ENCODE data around the gene MED10. TPM values are rescaled to one million over a fixed set of nuclear protein-coding genes. Genes with fewer than 3 reads are reported as not detected.
A peak's percentile ranks its signal among the peaks of the same experiment; 100 is the strongest.

The MED10 gene
- total RNA-seq, 2 donors from 2014 or later = 22.1 to 28.6 TPM

DNA sequence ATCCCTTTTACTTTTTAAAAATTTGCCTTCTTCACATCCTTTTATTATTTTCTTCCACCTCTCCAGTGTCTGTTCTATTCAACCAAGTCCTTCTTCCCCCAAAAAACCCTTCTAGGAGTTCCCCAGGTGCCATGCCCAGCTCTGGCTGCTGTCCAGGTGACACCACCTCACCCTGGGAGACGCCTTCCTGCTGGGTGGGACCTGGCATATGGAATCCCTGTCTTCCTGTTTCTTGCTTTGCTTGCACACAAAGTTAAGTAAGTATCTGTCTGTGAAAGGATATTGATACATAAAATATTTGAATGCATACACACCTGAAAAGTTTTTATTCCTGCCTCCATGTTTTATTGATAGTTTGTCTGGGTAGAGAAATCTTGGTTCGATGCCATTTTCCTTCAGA, 23.1 kb upstream of the MED10 start:
- no peak overlapping the region for H3K27ac Mint-ChIP-seq
- H3K9ac ChIP-seq (ENCODE audit: extremely low read depth, low read length, poor library complexity, severe bottlenecking) = no peak overlapping the region
- H3K4me1 Mint-ChIP-seq = peaks cover 4% of the 10 kb centered on the region
- no peaks in the 10 kb centered on the region for H3K36me3 Mint-ChIP-seq (ENCODE audit: low read depth)
- H3K4me3 ChIP-seq (ENCODE audit: low read length) = no peak overlapping the region
- DNase-seq = peak; percentile 13
- H3K36me3 ChIP-seq (ENCODE audit: control insufficient read depth, insufficient read depth, low read length) = no peaks in the 10 kb centered on the region
- H3K4me1 ChIP-seq (ENCODE audit: control insufficient read depth, insufficient read depth, low read length) = no peaks in the 10 kb centered on the region
- H3K4me3 Mint-ChIP-seq = no peak overlapping the region
- H3K27me3 Mint-ChIP-seq (ENCODE audit: insufficient read depth) = peaks cover 2% of the 10 kb centered on the region
- no peaks in the 10 kb centered on the region for H3K9me3 ChIP-seq (ENCODE audit: control insufficient read depth, low read length)
- TF ChIP-seq, protein P1, sequence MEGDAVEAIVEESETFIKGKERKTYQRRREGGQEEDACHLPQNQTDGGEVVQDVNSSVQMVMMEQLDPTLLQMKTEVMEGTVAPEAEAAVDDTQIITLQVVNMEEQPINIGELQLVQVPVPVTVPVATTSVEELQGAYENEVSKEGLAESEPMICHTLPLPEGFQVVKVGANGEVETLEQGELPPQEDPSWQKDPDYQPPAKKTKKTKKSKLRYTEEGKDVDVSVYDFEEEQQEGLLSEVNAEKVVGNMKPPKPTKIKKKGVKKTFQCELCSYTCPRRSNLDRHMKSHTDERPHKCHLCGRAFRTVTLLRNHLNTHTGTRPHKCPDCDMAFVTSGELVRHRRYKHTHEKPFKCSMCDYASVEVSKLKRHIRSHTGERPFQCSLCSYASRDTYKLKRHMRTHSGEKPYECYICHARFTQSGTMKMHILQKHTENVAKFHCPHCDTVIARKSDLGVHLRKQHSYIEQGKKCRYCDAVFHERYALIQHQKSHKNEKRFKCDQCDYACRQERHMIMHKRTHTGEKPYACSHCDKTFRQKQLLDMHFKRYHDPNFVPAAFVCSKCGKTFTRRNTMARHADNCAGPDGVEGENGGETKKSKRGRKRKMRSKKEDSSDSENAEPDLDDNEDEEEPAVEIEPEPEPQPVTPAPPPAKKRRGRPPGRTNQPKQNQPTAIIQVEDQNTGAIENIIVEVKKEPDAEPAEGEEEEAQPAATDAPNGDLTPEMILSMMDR (conservative IDR thresholded peaks at IDR 0.05) = no peak
- WGBS, 2 experiments (ENCODE audit: insufficient coverage in 1 of 2, insufficient read length in 1 of 2) = 86 to 100% methylated on average over 1 to 2 of the region's 2 CpGs
- H3K27ac ChIP-seq (ENCODE audit: low read depth, low read length) = no peak overlapping the region
- H3K9me3 Mint-ChIP-seq = peaks cover 3% of the 10 kb centered on the region
- H3K27me3 ChIP-seq (ENCODE audit: control insufficient read depth, insufficient read depth, low read length, poor library complexity, severe bottlenecking) = peaks cover 16% of the 10 kb centered on the region

- Histone ChIP-seq H3K27ac (ENCODE audit: low read depth, low read length) (no peak overlapping the region), H3K36me3 (ENCODE audit: control insufficient read depth, insufficient read depth, low read length) (no peaks in the 10 kb centered on the region), H3K9me3 (ENCODE audit: control insufficient read depth, low read length) (no peaks in the 10 kb centered on the region), H3K27me3 (ENCODE audit: control insufficient read depth, insufficient read depth, low read length, poor library complexity, severe bottlenecking) (peaks cover 16% of the 10 kb centered on the region), H3K9ac (ENCODE audit: extremely low read depth, low read length, poor library complexity, severe bottlenecking) (no peak overlapping the region), H3K4me1 (ENCODE audit: control insufficient read depth, insufficient read depth, low read length) (no peaks in the 10 kb centered on the region), H3K4me3 (ENCODE audit: low read length) (no peak overlapping the region)
- Mint-ChIP-seq H3K36me3 (ENCODE audit: low read depth) (no peaks in the 10 kb centered on the region), H3K27ac (no peak overlapping the region), H3K4me3 (no peak overlapping the region), H3K27me3 (ENCODE audit: insufficient read depth) (peaks cover 2% of the 10 kb centered on the region), H3K4me1 (peaks cover 4% of the 10 kb centered on the region), H3K9me3 (peaks cover 3% of the 10 kb centered on the region)
- WGBS, 2 experiments (ENCODE audit: insufficient coverage in 1 of 2, insufficient read length in 1 of 2) = 81 to 87% methylated on average over 12 to 13 of the region's 13 CpGs
- TF ChIP-seq, protein P1 (conservative IDR thresholded peaks at IDR 0.05) = no peak
- DNase-seq = peak; percentile 29
Observed at GRCh38 chr5:6399980-6400910, 21.9 kb upstream of the MED10 start.

- Mint-ChIP-seq H3K27me3 (ENCODE audit: insufficient read depth) (peaks cover 8% of the 10 kb centered on the region), H3K27ac (no peak overlapping the region), H3K4me3 (no peak overlapping the region), H3K36me3 (ENCODE audit: low read depth) (no peaks in the 10 kb centered on the region), H3K4me1 (peaks cover 4% of the 10 kb centered on the region), H3K9me3 (peaks cover 3% of the 10 kb centered on the region)
- Histone ChIP-seq H3K27me3 (ENCODE audit: control insufficient read depth, insufficient read depth, low read length, poor library complexity, severe bottlenecking) (peaks cover 26% of the 10 kb centered on the region), H3K9ac (ENCODE audit: extremely low read depth, low read length, poor library complexity, severe bottlenecking) (no peak overlapping the region), H3K4me3 (ENCODE audit: low read length) (no peak overlapping the region), H3K27ac (ENCODE audit: low read depth, low read length) (no peak overlapping the region), H3K9me3 (ENCODE audit: control insufficient read depth, low read length) (no peaks in the 10 kb centered on the region), H3K36me3 (ENCODE audit: control insufficient read depth, insufficient read depth, low read length) (no peaks in the 10 kb centered on the region), H3K4me1 (ENCODE audit: control insufficient read depth, insufficient read depth, low read length) (no peaks in the 10 kb centered on the region)
- DNase-seq = peak; percentile 20
- 89 to 96% methylated on average over 13 to 14 of the region's 14 CpGs for WGBS, 2 experiments (ENCODE audit: insufficient coverage in 1 of 2, insufficient read length in 1 of 2)
- TF ChIP-seq, protein P1 (conservative IDR thresholded peaks at IDR 0.05) = no peak
Observed at GRCh38 chr5:6398570-6399230, 20.4 kb upstream of the MED10 start.
